HuH-7 (cell line): ENCODE measurements around the gene P2RY8.
"Not testable (repeated sequence)": the region's sequence is repeated elsewhere in the genome, so short reads cannot be mapped to it uniquely, and the experiment has no call there.

Experiments used
- DNase-seq: peaks from one replicate; pipeline ENCODE4 v3.0.0; 2011; ENCODE audit warnings: low spot score

The P2RY8 gene

DNA sequence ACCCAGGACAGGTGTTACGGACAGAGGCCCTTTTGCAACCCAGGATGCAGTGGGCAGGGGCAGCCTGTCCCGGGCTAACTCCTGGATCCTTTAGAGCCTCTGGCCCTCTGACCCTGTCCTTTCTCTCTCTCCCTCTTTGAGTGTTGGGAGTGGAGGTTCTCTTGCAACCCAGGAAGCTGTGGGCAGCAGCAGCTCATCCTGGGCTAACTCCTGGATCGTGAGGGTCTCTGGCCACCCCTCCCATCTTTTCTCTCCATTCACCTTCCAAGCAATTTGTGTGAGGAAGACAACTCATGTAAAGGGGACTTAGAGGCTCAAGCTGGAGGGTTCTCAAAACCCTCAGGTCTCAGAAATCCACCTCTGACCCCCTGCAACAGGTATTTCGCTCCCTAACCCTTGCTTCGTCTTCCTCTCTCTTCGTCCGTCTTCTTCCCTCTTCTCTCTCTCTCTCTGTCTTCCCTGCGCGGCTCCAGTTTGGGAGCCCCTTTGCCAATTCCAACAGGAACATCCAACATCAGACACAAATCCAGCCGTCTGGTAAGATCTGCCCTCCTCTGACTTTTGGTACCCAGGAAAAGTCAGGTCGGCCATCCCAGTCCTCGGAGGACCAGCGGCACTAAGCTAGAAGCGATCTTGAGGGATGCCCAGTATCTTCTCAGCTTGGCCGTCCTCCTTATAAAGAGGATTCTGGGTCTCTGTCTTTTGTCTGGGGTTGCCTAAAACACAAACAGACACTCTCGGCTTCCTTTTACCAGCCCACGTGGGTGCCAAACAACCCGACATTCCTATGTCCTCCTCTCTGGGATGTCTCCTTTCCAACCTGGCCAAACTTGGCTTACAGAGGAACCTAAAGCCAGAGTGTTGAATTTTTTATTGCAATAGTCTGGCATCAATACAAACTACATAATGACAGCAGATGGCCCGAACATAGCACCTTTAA is 92.2 kb downstream of the P2RY8 start:
- no peak for DNase-seq

GRCh38 chrX:1443496-1444075 is 93.4 kb downstream of the P2RY8 start:
- DNase-seq: no peak

DNA sequence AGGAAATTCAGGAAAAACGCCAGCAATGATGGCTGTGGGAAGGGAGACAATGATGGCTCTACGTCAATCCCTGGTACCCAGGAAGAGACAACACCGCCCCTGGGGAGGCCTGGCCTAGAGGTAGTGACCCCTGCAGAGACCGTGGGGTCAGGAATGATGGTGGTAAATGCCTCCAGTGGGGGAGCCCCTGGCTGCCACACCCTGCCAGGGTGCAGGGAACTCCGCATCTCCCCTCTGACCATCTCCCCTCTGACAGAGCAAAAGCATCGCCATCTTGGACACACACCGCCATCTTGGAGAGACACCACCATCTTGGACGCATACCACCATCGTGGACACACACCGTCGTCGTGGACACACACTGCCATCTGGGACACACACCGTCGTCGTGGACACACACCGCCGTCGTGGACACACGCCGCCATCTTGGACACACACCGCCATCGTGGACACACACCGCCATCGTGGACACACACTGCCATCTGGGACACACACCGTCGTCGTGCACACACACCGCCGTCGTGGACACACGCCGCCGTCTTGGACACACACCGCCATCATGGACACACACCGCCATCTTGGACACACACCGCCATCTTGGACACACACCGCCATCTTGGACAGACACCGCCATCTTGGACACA is 94.1 kb downstream of the P2RY8 start:
- DNase-seq: no peak

GRCh38 chrX:1442016-1442665 is 94.8 kb downstream of the P2RY8 start:
- DNase-seq: no peak

DNA sequence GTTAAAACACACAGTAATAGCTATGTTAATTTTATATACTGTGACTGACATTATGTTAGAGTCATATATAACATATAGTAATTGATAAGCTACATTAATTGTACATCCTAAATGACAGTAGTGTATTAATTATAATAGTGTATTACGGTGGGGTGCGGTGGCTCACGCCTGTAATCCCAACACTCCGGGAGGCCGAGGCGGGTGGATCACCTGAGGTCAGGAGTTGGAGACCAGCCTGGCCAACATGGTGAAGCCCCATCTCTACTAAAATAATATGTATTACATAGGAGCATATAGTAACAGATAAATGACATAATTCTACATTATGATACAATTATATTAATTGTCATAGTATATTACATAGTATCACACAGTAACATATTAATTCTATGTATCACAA is 96.5 kb downstream of the P2RY8 start:
- no peak for DNase-seq

- no peak for DNase-seq
Measured at GRCh38 chrX:1435241-1435895, 101.6 kb downstream of the P2RY8 start.

- no peak for DNase-seq
Measured at GRCh38 chrX:1434871-1435240, 102.1 kb downstream of the P2RY8 start.

GRCh38 chrX:1433646-1434357 is 103.2 kb downstream of the P2RY8 start:
- DNase-seq: no peak

- no peak for DNase-seq
Measured at GRCh38 chrX:1430451-1430850, 106.5 kb downstream of the P2RY8 start.

GRCh38 chrX:1427756-1428155 is 109.2 kb downstream of the P2RY8 start:
- no peak for DNase-seq

- not testable (repeated sequence) for DNase-seq
Measured at GRCh38 chrX:1426321-1426720, 110.7 kb downstream of the P2RY8 start.

- DNase-seq: no peak
Measured at GRCh38 chrX:1425381-1425780, 111.6 kb downstream of the P2RY8 start.

DNA sequence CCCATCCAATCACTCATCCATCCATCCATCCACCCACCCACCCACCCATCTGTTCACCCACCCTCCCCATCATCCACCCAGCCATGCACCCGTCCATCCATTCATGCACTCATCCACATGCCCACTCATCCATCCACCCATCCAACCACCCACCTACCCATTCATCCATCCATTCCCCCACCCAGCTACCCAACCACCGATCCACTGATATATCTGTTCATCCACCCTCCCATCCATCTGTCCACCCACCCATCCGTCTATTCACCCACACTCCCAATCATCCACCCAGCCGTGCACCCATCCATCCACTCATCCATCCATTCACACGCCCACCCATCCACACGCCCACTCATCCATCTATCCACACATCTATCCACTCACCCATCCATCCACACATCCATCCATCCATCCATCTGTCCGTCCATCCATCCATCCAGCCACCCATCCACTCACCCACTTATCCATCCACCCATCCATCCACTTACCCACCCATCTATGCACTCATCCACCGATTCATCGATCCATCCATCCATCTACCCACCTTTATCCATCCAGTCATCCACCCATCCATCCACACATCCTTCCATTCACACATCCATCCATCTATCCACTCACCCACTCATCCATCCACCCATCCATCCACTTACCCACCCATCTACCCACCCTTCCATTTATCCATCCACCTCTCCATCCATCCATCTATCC is 112.7 kb downstream of the P2RY8 start:
- no peak for DNase-seq

GRCh38 chrX:1423215-1423614 is 113.8 kb downstream of the P2RY8 start:
- DNase-seq: no peak

DNA sequence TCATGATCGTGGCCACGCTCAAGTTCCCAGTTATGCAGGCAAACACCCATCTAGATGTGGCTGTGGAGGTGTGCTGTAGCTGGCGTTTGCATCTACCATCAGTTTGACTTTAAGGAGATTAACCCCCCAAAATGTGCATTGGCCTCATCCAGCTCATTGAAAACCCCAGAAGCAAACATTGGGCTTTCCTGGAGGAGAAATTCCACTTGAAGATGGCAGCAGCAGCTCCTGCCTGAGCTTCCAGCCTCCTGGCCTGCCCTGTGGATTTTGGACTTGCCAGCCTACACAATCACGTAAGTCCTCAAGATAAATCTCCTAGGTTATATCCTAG is 114.9 kb downstream of the P2RY8 start:
- no peak for DNase-seq

GRCh38 chrX:1421433-1422134 is 115.4 kb downstream of the P2RY8 start:
- no peak for DNase-seq

GRCh38 chrX:1420371-1420770 is 116.6 kb downstream of the P2RY8 start:
- no peak for DNase-seq

DNA sequence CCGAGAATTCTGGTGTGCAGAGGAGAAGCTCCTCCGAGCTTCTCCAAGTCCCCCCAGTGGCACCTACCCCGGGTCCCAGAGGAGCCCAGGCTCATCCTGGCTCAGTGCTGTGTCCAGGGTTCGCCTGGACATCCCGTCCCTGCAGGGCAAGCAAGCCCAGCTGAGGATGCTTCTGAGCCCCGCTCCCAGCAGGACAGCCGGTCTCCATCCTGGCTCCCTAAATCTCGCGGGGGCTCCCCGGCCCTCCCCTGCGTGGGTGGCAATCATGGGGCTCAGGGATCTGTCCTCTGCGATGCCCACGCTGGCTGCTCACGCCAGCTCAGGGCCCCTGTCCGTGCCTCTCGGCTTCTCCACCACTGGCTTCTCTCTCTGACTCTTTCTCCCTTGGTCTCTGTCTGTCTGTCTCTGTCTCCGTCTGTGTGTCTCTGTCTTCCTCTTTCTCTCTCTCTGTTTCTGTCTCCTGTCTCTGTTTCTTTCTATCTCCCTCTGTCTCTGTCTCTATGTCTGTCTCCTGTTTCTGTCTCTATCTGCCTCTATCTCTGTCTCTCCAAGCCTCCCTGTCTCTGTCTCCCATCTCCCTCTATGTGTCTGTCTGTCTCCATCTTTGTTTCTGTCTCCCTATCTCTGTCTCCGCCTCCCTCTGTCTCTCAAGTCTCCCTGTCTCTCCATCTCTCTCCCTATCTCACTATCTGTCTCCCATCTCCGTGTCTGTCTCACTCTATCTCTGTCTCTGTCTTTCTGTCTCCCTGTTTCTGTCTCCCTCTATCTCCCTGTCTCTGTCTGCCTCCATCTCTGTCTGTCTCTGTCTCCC is 117.2 kb downstream of the P2RY8 start:
- DNase-seq: no peak

DNA sequence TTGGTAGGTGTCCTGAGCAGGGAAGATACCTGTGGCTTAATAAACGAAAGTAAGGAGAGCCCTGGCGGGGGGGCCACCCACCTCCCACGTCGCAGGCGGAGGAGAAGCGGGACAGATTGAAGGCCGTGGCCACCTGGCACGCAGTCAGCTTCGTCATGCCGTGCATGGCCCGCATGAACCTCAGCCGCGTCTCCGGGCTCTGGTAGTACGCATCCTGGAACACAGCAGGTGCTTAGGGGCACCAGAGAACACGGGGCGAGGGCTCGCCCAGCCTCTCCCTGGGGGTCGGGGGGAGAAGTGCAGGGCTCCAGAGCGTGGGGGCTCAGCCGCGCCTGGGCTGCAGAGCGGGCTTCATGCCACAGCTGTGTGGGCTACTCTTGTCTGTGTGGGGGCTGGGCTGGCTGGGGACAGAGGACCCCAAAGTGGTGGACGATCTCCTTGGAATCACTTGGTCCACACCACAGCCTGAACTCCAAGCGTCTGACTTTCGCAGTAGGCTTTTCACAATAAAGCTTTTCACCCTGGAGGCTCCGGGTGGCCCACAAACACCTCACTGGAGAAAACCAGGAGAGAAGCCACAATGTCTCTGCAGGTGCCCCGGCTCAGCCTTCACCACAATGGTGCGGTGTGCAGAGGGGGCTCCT is 118.0 kb downstream of the P2RY8 start:
- DNase-seq: no peak
